Keratinocyte (primary cell): ENCODE results near the gene DCTN1. TPM values are rescaled to one million over a fixed set of nuclear protein-coding genes. Genes with fewer than 3 reads are reported as not detected.

Source experiments
- DNase-seq: peaks from one replicate; pipeline ENCODE4 v3.0.0-alpha.2; 2011; ENCODE audit warnings: low read depth, missing footprints, low spot score
- FAIRE-seq: peaks from 2 replicates; lab custom pipeline; 2011; peaks lifted over from hg19 to GRCh38; lab: Jason Lieb, UNC
- H2AFZ ChIP-seq: 2 replicates; pipeline ENCODE4 v1.6.0; 2012; ENCODE audit warnings: low read length, control low read depth, inconsistent platforms; ENCODE audit not compliant: control insufficient read depth
- H3K27ac ChIP-seq: 2 replicates; pipeline ENCODE4 v1.5.1; 2011; ENCODE audit warnings: low read length; ENCODE audit not compliant: control insufficient read depth, insufficient read depth
- H3K27me3 ChIP-seq: 3 replicates; pipeline ENCODE4 v1.6.0; 2011; ENCODE audit warnings: low read length; ENCODE audit not compliant: control insufficient read depth, insufficient read depth; ENCODE audit errors: extremely low read depth
- H3K36me3 ChIP-seq, 2 experiments: 2 replicates in 1 of 2; 3 replicates in 1 of 2; pipeline ENCODE4 v1.5.1; 2011; ENCODE audit warnings: low read length in 2 of 2, mild to moderate bottlenecking in 1 of 2; ENCODE audit not compliant: control insufficient read depth in 2 of 2, insufficient read depth in 2 of 2; ENCODE audit errors: extremely low read depth in 1 of 2
- H3K4me1 ChIP-seq: 3 replicates; pipeline ENCODE4 v1.5.1; 2011; ENCODE audit warnings: low read length; ENCODE audit not compliant: control insufficient read depth, insufficient read depth; ENCODE audit errors: extremely low read depth
- H3K4me2 ChIP-seq: 3 replicates; pipeline ENCODE4 v1.6.0; 2011; ENCODE audit warnings: low read depth, low read length; ENCODE audit not compliant: control insufficient read depth, insufficient read depth; ENCODE audit errors: extremely low read depth
- H3K4me3 ChIP-seq, 3 experiments: fragments of 200-600 bp in 1 of 3; sonication (generic) in 1 of 3; 2 replicates in 2 of 3; 3 replicates in 1 of 3; pipeline ENCODE4 v1.5.1; 2011 to 2016; ENCODE audit warnings: low read length in 3 of 3, mild to moderate bottlenecking in 3 of 3, control low read depth in 2 of 3, inconsistent platforms in 1 of 3, low read depth in 1 of 3, mixed read lengths in 1 of 3, mixed run types in 1 of 3, moderate library complexity in 1 of 3; ENCODE audit not compliant: control insufficient read depth in 2 of 3, insufficient read depth in 2 of 3; ENCODE audit errors: extremely low read depth in 1 of 3
- H3K79me2 ChIP-seq: 2 replicates; pipeline ENCODE4 v1.6.0; 2012; ENCODE audit warnings: low read length; ENCODE audit not compliant: control insufficient read depth, insufficient read depth
- H3K9ac ChIP-seq: 3 replicates; pipeline ENCODE4 v1.6.0; 2011; ENCODE audit warnings: low read length; ENCODE audit not compliant: control insufficient read depth, insufficient read depth; ENCODE audit errors: extremely low read depth
- H3K9me1 ChIP-seq: 3 replicates; pipeline ENCODE4 v1.6.0; 2011; ENCODE audit warnings: low read length; ENCODE audit not compliant: control insufficient read depth, insufficient read depth; ENCODE audit errors: extremely low read depth
- H3K9me3 ChIP-seq: 2 replicates; pipeline ENCODE4 v1.5.1; 2012; ENCODE audit warnings: low read depth, low read length; ENCODE audit not compliant: control insufficient read depth
- H4K20me1 ChIP-seq: 3 replicates; pipeline ENCODE4 v1.6.0; 2011; ENCODE audit warnings: low read length; ENCODE audit not compliant: control insufficient read depth, insufficient read depth; ENCODE audit errors: extremely low read depth
- EZH2 ChIP-seq: IDR thresholded peaks from one replicate; pipeline ENCODE4 v1.6.1; 2012; ENCODE audit warnings: inconsistent platforms, mild to moderate bottlenecking, low read length, moderate library complexity
- dilution Hi-C: fragments of 300-500 bp; cut with MboI; formaldehyde crosslinking; loops from one replicate; pipeline ENCODE4 v1.7.0; 2020; ENCODE audit warnings: low sequenced_read_pairs; ENCODE audit not compliant: extremely low pct_ligation_motif_present
- polyA plus RNA-seq, 5 experiments: library from polyadenylated mRNA; depleted of rRNA in 3 of 5; stranded (reverse) in 3 of 5; stranded (forward) in 1 of 5; unstranded in 1 of 5; fragments of >200 nt; gene quantifications; 1 replicate in 1 of 5; 2 replicates in 3 of 5; 3 replicates in 1 of 5; pipeline versions ENCODE4 v1.2.1 to v1.2.3, GENCODE V29; 2011 to 2012; ENCODE audit warnings: missing spikeins in 2 of 5, low read depth in 1 of 5, low replicate concordance in 1 of 5
- TF ChIP-seq, protein P1 (sequence below), 3 experiments: IDR thresholded peaks in 1 of 3; conservative IDR thresholded peaks in 1 of 3; optimal IDR thresholded peaks in 1 of 3; 2 replicates in 2 of 3; 3 replicates in 1 of 3; pipeline versions ENCODE3 to v1.5.1; 2011; ENCODE audit warnings: low read length in 3 of 3, mild to moderate bottlenecking in 3 of 3, moderate library complexity in 2 of 3, control low read depth in 1 of 3, inconsistent platforms in 1 of 3; ENCODE audit not compliant: insufficient read depth in 2 of 3; ENCODE audit errors: extremely low read depth in 1 of 3

The DCTN1 gene
- polyA plus RNA-seq, 1 donor (not counting 4 experiments of a cell fraction or from before 2014, with no cell fraction given): 110 TPM

DNA sequence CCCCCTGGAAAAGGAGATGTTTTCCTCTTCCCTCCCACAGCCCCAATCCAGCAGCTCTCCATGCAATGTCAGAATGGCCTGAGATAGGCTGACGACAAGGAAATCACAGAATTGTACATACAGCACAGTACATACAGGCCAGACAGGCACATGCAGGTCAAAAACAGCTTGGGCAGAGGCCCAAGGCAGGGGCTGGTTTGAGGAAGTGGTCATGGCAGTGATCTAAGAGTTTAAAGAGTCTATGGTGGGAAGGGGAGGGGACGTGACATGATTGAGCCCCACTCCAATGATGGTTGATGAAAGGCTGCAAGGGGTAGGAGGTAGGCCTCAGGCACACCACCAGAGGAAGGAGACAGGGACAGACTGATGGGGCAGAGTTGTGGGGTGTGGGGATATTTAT is 4.3 kb downstream of the DCTN1 start:
- Histone ChIP-seq H3K27ac (no peak overlapping the region), H3K27me3 (no peaks in the 10 kb centered on the region), H3K79me2 (peaks cover 34% of the 10 kb centered on the region), H3K4me2 (no peak overlapping the region), H3K9me1 (peaks cover 4% of the 10 kb centered on the region), H3K4me1 (peaks cover 28% of the 10 kb centered on the region), H3K36me3 (peaks cover 28 to 29% of the 10 kb centered on the region in 2 experiments), H3K4me3 (no peak overlapping the region), H3K9me3 (no peaks in the 10 kb centered on the region), H3K9ac (no peak overlapping the region), H4K20me1 (peaks cover 18% of the 10 kb centered on the region), H2AFZ (no peak overlapping the region)
- DNase-seq: no peak
- TF ChIP-seq, protein P1, sequence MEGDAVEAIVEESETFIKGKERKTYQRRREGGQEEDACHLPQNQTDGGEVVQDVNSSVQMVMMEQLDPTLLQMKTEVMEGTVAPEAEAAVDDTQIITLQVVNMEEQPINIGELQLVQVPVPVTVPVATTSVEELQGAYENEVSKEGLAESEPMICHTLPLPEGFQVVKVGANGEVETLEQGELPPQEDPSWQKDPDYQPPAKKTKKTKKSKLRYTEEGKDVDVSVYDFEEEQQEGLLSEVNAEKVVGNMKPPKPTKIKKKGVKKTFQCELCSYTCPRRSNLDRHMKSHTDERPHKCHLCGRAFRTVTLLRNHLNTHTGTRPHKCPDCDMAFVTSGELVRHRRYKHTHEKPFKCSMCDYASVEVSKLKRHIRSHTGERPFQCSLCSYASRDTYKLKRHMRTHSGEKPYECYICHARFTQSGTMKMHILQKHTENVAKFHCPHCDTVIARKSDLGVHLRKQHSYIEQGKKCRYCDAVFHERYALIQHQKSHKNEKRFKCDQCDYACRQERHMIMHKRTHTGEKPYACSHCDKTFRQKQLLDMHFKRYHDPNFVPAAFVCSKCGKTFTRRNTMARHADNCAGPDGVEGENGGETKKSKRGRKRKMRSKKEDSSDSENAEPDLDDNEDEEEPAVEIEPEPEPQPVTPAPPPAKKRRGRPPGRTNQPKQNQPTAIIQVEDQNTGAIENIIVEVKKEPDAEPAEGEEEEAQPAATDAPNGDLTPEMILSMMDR (optimal IDR thresholded peaks at IDR 0.05 in 1 of 3, IDR thresholded peaks at IDR 0.05 in 1 of 3, conservative IDR thresholded peaks at IDR 0.05 in 1 of 3; ENCODE audit: extremely low read depth in 1 of 3, insufficient read depth in 2 of 3, low read length in 3 of 3): no peak
- no peak for TF ChIP-seq EZH2
- dilution Hi-C loops: no loop called here
- no peak for FAIRE-seq

DNA sequence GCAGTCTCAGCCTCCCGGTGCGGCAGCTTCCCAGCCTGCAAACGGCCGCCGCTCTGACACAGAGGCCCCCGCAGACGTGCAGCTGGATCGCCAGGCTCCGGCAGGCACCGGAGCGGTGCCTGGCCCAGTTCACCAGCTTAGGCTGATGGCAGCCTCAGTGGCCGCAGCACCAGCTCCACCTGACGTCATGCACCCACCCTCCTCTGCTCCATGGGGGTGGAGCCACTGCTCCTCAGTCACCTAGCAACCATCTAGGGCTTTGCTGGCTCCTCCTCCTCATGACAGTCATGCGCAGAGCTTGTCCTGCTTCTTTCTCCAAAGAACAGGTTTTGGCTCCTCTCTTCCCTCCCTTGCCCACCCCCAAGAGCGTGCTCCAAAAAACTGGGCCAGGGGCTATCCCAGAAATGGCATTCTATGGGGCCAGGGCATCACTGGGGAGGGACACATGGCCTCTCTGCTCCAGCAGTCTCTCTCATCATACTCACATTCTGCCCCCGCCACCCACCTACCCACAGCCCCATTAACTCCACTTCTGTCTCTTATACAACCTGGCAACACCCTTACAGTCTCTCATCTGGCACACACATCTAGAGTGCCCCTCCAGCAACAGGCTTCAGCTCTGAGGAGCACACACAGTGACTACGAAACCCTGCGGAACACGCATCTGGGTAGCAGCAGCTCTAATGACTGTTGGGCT is 5.5 kb downstream of the DCTN1 start:
- Histone ChIP-seq H3K9me1 (peaks cover 4% of the 10 kb centered on the region), H2AFZ (no peak overlapping the region), H3K4me3 (no peak overlapping the region), H3K9me3 (no peaks in the 10 kb centered on the region), H4K20me1 (peaks cover 10% of the 10 kb centered on the region), H3K4me1 (peaks cover 18% of the 10 kb centered on the region), H3K9ac (no peak overlapping the region), H3K27ac (no peak overlapping the region), H3K36me3 (peaks cover 39% of the 10 kb centered on the region in 2 experiments), H3K79me2 (peaks cover 25% of the 10 kb centered on the region), H3K27me3 (no peaks in the 10 kb centered on the region), H3K4me2 (no peak overlapping the region)
- no peak for DNase-seq
- TF ChIP-seq, protein P1 (optimal IDR thresholded peaks at IDR 0.05 in 1 of 3, IDR thresholded peaks at IDR 0.05 in 1 of 3, conservative IDR thresholded peaks at IDR 0.05 in 1 of 3; ENCODE audit: extremely low read depth in 1 of 3, insufficient read depth in 2 of 3, low read length in 3 of 3): no peak
- TF ChIP-seq EZH2: no peak
- FAIRE-seq: no peak
- dilution Hi-C loops: no loop called here
